Head of caudate nucleus (tissue), 42 donors: ENCODE results near the gene THUMPD2.
"Not testable (repeated sequence)": the region's sequence is repeated elsewhere in the genome, so short reads cannot be mapped to it uniquely, and the experiment has no call there.

ENCODE experiments used
- DNase-seq, 42 donors: peaks; one replicate each; pipeline versions ENCODE4 v3.0.0 to v3.0.0-alpha.2; 2020 to 2021; ENCODE audit warnings: mixed read lengths in 7 of 42
- intact Hi-C: fragments of 100-400 bp; cut with DNase I; formaldehyde crosslinking; loops from one replicate; pipeline ENCODE4 v1.15.0; 2022

The THUMPD2 gene, protein sequence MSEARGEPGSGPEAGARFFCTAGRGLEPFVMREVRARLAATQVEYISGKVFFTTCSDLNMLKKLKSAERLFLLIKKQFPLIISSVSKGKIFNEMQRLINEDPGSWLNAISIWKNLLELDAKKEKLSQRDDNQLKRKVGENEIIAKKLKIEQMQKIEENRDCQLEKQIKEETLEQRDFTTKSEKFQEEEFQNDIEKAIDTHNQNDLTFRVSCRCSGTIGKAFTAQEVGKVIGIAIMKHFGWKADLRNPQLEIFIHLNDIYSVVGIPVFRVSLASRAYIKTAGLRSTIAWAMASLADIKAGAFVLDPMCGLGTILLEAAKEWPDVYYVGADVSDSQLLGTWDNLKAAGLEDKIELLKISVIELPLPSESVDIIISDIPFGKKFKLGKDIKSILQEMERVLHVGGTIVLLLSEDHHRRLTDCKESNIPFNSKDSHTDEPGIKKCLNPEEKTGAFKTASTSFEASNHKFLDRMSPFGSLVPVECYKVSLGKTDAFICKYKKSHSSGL

DNA sequence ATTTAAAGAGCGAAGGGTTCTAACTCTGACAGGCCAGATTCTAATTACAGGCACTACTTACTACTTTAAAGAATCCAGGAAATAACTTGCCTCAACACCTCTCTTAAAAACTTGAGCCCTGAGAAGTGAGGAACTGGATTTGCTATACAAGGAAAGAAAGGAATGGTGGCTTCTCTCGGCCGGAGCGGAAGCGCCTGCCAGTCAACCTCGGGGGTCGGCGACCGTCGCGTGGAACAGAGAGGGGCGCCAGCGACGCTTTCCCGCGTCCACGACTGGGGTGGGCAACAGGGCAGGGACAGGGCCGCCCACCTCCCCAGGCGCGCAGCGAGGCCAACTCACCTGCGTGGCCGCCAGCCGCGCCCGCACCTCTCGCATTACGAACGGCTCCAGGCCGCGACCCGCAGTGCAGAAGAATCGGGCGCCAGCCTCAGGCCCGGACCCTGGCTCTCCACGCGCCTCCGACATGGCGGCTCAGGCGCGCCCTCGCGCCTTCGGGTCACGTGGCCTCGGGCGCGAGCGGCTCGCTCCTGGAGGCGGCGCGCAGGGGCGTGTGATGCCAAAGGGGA, at the start of gene THUMPD2:
THUMPD2 (minus strand) TSS at position 484 of the 566 bp plus-strand sequence; CDS start at position 465, 19 bp downstream.
- intact Hi-C loops, result loop anchor here (5.0 kb wide), 1 partner anchor 342 kb away; the partner anchor contains the start of gene MAP4K3
- DNase-seq, result peak; percentile 17 to 90 (median 72)

DNA sequence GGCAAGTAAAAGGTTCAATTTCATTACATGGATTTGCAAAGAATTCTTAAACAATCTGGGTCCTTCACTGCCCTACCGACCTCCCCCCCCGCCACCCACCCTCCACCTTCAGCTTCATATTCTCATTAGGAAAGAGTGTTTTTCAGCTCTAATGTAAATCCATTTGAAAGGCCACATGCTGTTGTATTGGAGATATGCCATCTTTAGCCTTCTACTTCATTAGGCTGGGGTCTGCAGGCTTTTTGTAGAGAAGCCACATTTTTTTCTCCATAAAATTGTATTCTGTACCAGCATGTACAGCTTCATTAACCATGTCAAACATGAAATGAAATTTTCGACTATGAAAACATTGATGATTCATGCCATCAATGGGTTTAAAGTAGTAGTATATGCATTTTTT, 42.8 kb upstream of the THUMPD2 start:
- intact Hi-C loops, result no loop called here
- no peak for DNase-seq

DNA sequence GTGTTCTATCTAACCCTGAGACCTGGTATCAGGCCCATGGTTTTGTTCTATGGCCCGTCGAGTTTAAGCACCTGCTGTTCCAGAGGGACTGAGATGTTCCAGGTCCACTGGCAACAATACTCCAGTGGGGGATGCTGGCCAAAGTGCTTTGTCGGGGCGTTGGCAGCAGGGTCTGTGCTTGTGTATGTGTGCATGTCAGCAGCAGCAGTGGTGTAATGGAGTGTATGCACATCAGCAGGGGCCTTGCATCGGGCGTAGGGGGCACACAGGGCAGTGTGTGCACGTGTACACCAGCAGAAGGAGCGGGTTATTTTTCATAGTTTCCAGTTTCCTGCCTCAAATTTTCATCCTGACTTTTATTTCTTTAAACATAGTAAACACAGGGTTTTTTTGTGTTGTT, 37.8 kb upstream of the THUMPD2 start:
- DNase-seq, result no peak
- intact Hi-C loops, result no loop called here

DNA sequence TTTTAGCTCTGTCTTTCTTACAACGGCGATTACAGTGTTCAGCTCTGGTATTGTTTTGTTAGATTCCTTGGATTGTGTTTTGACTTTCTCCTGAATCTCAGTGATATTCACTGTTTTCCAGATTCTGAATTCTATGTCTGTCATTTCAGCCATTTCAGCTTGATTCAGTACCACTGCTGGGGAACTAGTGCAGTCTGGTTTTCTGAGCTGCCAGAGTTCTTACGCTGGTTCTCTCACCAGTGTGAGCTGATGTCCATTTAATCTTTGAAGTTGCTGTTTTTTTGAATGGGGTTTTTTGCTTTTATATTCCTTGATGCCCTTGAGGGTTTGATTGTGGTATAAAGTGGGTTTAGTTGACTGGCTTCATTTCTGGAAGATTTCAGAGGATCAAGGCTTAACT, 37.4 kb upstream of the THUMPD2 start:
- DNase-seq, result no peak
- intact Hi-C loops, result no loop called here

DNA sequence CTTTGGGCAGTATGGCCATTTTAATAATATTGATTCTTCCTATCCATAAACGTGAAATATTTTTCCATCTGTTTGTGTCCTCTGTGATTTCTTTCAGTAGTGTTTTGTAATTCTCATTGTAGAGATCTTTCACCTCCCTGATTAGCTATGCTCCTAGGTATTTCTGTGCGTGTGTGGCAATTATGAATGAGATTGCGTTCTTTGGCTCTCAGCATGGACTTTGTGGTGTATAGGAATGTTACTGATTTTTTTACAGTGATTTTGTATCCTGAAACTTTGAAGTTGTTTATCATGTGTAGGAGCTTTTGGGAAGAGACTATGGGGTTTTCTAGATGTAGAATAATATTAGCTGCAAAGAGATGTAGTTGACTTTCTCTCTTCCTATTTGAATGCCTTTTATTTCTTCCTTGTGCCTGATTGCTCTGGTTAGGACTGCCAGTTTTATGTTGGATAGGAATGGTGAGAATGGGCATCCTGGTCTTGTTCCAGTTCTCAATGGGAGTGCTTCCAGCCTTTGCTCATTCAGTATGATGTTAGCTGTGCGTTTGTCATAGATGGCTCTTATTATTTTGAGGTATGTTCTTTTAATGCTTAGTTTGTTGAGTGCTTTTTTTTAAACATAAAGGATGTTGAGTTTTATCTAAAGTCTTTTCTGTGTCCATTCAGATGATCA, 27.0 kb upstream of the THUMPD2 start:
- intact Hi-C loops, result no loop called here
- no peak for DNase-seq

DNA sequence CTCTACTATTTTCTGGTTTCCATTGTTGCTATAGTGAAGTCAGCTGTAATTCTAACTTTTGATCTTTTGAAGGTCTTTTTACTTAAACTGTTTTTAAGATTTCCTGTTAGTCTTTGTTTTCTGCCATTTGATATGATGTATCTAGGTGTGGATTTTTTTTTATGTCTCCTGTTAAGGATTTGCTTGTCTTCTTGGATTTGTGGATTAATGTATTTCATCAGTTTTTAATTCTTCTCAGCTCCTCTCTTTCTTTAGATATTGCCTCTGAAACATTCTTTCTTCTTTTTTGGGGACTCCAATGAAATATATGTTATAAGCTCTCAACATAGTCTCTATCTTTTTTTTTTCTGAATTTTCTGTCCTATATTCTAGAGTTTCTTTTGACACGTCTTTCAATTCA, 24.8 kb upstream of the THUMPD2 start:
- intact Hi-C loops, result no loop called here
- no peak for DNase-seq

DNA sequence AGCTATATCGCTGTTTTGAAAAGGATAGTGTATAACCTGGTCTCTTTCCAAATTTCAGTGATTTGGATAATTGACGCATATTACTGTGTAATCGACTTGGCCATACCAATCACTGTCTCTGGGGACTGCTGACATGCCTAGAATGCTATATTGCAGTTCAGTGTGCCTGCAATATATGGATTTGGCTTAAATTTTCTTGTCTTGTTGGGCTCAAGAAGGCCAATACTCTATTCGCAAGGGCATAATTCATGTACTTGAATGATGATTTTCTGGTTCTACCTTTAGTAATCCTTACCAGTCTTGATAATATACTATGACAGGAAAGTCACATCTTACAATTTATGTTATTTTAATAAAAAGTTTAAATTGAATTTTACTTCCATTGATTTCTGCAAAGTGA, 21.7 kb upstream of the THUMPD2 start:
- DNase-seq, result no peak
- intact Hi-C loops, result no loop called here

DNA sequence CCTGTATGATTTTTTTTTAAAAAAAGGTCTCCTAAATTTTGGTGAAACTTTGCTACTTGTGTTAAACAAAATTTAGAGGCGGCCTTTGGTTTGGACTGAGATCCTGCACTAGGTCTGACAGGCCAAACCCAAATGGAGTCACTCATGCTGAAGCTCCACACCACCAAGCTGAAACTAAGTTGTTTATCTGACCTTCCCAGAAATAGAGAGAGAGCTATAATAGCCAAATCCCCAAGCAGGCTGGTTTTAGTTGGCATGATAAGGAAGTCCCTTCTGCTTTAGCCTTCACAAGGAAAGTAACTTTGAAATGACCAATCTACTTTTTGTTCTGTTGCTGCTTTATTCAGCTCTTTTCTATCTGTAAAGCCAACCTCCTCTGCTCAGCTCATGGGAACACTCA, 17.1 kb upstream of the THUMPD2 start:
- intact Hi-C loops, result no loop called here

DNA sequence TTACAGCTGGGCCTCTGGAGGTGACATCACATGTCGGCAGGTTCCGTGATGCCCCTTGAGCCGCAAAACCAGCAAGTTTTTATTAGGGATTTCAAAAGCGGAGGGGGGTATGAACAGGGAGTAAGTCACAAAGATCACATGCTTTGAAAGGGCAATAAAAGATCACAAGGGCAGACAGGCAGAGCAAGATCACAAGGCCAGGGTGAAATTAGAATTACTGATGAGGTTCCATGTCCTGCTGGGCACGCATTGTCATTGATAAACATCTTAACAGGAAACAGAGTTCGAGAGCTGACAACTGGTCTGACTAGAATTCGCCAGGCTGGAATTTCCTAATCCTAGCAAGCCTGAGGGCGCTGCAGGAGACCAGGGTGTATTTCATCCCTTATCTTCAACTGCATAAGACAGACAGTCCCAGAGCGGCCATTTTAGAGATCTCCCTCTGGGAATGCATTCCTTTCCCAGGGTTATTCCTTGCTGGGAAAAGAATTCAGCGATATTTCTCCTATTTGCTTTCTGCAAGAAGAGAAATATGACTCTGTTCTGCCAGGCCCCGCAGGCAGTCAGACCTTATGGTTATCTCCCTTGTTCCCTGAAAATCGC, 11.3 kb upstream of the THUMPD2 start:
- DNase-seq, intact Hi-C loops: not testable (repeated sequence)

More for the DNA sequence above, 17.1 kb upstream of the THUMPD2 start:
- DNase-seq, result no peak

DNA sequence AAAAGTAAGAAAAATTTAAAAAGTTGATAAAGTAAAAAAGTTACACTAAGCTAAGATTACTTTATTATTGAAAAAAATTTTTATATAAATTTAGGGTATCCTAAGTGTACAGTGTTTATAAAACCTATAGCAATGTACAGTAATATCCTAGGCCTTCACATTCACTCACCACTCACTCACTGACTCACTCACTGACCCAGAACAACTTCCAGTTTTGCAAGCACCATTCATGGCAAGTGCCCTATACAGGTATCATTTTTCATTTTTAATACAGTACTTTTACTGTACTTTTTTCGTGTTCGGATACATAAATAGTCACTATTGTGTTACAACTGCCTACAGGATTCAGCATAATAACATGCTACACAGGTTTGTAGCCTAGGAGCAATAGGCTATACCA, 8.9 kb upstream of the THUMPD2 start:
- DNase-seq, result no peak
- intact Hi-C loops, result no loop called here

DNA sequence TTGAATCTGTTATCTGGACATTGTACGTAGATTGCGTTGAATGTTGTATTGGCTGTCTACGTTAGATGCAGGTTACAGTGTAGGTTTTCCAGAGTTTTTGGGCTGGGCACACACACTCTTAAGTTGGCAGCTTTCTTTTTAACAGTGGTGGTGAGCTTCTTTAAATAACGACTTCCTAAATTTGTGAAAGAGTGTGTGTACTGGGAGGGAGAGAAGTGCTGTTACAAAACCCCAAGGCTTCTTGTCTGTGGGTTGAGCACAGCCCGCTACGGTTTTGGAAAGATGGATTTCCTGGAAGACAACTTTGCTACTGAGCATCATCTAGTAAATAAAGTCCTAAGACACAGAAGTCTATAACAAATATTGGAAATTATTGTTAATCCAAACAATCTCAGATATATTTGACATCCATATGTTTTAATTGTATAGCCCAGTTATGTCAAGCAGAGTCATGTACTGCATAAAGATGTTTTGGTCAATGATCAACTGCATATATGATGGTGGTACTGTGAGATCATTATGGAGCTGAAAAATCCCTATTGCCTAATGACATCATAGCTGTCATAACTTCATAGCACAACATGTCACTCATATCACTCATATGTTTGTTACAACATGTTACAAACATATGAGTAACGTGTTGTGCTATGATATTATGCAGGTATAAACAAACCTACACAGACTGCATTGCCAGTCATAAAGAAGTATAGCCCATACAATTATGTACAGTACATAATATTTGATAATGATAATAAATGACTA, 7.9 kb upstream of the THUMPD2 start:
- intact Hi-C loops, result no loop called here
- no peak for DNase-seq

DNA sequence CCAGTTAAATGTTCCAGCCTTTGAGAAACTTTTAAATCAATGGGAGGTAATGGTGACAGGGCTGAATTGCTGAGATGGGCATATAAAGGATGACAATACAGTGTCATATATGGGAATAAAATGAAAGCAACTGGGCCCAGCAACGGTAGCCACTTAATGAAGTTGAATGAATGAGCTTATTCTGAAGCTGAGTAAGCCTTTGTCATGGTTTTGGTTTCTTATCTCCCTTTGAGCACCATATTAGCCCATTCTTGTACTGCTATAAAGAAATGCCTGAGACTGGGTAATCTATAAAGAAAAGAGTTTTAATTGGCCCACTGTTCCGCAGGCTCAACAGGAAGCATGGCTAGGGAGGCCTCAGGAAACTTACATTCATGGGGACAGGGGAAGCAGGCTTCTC, 3.5 kb upstream of the THUMPD2 start:
- DNase-seq, result no peak
- intact Hi-C loops, result no loop called here

DNA sequence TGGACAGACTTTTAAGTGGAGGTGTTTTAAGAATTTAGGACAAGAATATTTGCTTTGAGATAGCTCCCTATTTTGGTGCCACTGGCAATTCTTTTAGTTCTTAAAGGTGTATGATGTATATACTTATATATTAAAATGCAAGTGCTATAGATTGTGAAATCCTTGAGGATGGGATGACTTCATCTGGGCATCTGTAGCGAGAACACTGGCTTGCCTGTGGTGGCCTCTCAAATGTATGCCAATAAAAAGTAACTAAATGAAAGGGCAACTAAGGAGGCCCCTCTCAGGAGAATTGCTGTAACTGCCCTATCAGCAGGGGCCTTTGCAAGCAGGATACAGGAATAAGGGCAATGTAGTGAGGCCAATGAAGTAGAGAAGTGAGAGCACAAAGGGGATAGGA, 2.6 kb upstream of the THUMPD2 start:
- DNase-seq, result no peak
- intact Hi-C loops, result no loop called here

DNA sequence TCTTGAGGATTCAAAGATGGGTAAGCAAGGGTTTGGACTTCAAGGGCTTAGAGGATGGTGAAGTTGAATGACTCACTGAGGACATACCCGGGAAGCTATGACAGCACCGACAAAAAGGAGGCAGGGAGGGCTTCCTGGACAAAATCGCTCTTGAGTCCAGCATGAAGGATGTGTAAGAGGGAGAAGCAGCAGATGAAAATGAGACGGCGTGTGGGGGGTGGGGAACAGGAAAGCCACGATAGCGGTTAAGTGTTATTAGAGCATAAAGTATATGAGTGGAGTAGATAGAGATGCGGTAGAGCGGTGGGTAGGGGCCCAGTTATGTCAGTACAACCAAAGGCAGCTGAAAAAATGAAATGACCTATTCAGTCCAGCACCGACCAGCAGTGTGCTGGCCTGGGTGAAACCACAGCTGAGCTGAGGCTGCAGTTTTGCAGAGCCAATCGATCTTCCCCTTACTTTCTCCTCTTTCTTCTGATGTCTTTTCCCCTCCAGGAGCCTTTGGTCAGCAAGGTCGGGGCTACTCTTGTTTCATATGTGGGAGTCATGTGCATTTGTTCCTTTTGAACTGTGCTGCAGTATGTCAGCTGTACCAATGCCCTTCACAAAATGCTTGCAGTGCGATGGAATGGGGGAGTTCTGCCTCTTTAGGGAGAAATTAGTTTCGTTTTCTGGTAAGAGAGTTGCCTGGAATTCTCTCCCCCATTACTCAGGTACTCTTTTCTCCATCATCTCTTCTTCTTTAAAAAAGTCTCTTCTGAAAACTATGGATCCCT, 2.0 kb upstream of the THUMPD2 start:
- DNase-seq, result peak in 2 of 42 donors; percentile 5 to 29
- intact Hi-C loops, result no loop called here

DNA sequence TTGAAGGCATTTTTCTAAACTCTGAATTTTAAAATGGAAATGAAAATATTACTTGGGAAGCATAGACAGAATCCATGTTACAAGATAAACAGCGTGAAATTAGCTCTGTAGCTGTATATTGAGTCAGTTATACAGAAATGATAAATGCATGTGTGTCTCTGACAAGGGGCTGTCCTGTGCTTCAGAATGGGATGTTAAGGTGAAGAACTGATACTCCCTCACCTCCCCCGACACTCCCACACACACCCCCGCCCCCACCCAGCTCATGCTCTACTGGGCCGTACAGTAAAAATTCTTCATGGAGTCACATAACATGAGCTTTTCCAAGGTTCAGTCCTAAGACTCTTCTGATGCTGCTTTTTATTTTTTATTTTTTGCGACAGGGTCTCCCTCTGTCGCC, 869 bp upstream of the THUMPD2 start:
- no peak for DNase-seq
- intact Hi-C loops, result loop anchor here (5.0 kb wide), 1 partner anchor 343 kb away; the partner anchor contains the start of gene MAP4K3

DNA sequence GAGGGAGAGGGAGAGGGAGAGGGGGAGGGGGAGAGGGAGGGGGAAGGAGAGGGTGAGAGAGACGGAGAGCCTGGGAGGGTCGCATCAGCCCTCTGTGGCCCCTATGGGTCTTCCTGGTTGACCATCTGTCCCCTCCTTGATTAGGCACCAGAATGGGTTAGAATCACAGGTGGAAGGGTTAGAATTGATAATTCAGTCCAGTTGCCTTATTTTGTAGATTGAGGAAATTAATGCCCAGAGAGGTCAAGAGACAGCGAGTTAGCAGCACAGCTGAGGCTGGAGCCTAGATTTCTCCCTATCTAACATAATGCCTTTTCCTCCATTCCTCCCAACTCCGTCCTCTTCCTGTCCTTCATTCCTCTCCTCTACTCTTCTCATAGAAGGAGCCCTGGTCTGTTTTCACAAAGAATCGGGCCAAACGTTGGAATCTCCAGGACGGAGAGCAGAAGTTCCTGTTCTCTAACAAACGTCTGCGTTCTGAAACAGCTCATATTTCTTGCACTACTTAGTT, 338 bp upstream of the THUMPD2 start:
- intact Hi-C loops, result loop anchor here (5.0 kb wide), 1 partner anchor 342 kb away; the partner anchor contains the start of gene MAP4K3
- DNase-seq, result no peak

DNA sequence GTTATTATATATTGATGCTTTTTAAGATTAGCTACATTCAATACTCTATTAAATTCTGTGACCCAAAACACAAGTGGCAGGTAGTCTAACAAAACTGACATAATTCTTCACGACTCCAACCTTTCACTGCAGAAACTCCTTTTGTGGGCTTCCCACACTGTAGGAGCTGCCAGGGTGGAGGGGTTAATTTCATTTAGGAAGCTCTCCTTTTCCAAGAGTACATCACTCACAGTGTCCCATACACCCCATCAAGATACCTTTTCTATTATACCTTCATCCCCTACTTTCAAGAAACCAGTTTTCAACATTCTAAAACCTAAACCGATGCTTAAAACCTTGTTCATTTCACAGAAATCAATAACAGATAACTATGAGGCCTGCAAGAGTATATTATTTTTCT, 825 bp downstream of the THUMPD2 start:
- intact Hi-C loops, result loop anchor here (5.0 kb wide), 1 partner anchor 341 kb away; the partner anchor contains the start of gene MAP4K3
- no peak for DNase-seq

DNA sequence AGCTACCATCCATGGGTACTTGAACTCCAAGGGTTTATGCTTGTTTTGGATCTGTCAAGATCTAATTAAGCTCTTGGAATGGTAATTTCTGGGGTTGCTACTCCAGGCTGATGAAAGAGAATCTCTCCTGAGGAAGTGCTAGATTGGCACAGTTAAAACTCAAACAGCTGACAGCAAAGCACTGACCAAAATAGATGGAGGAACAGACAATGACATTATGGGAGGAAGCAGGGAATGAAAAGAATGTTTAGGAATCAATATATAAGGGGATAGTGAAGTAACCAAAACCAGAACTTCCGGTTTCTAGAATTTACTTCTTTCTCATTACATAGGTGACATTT, 6.3 kb downstream of the THUMPD2 start:
- no peak for DNase-seq
- intact Hi-C loops, result no loop called here
